ENCODE data around the gene C19orf25. TPM values are rescaled to one million over a fixed set of nuclear protein-coding genes. Genes with fewer than 3 reads are reported as not detected.

C19orf25 gene
- total RNA-seq, 4 donors from 2014 or later = 21.6 to 43.6 (median 29.8) TPM

- intact Hi-C loops (cut with DNase I) = no loop called here
- peaks cover 0 to 58% (median 47%) of the 10 kb centered on the region in 4 donors for H3K27me3 ChIP-seq
- WGBS = 87% methylated on average over 13 of the region's 16 CpGs
These were observed 21.1 kb downstream of the C19orf25 start for GRCh38 chr19:1457892-1458291.

GRCh38 chr19:1457031-1457739 lies 21.8 kb downstream of the C19orf25 start:
- Histone ChIP-seq H3K9me3 (no peaks in the 10 kb centered on the region), H3K27ac (replicated peaks in 1 of 4) (no peak overlapping the region), H3K4me3 (no peak overlapping the region), H3K27me3 (peaks cover 0 to 63% (median 54%) of the 10 kb centered on the region in 4 donors), H3K36me3 (peaks cover 0 to 22% (median 17%) of the 10 kb centered on the region in 4 donors), H3K4me1 (peaks cover 8 to 46% (median 39%) of the 10 kb centered on the region in 4 donors)
- intact Hi-C loops (cut with DNase I) = no loop called here
- WGBS = 25% methylated on average over 36 of the region's 48 CpGs
- no peak for DNase-seq (ENCODE audit: extremely low spot score)
- TF ChIP-seq EP300 (IDR thresholded peaks at IDR 0.05) = no peak

More at GRCh38 chr19:1457892-1458291, 21.1 kb downstream of the C19orf25 start:
- Histone ChIP-seq H3K4me1 (peaks cover 8 to 39% (median 33%) of the 10 kb centered on the region in 4 donors), H3K9me3 (no peaks in the 10 kb centered on the region), H3K36me3 (peaks cover 0 to 22% (median 17%) of the 10 kb centered on the region in 4 donors), H3K4me3 (no peak overlapping the region), H3K27ac (replicated peaks in 1 of 4) (no peak overlapping the region)
- no peak for DNase-seq (ENCODE audit: extremely low spot score)
- TF ChIP-seq POLR2A (IDR thresholded peaks at IDR 0.05; ENCODE audit: low read depth) = no peak
- TF ChIP-seq CTCF (IDR thresholded peaks at IDR 0.05) = no peak
- TF ChIP-seq POLR2AphosphoS5 (IDR thresholded peaks at IDR 0.05) = no peak
- no peak for TF ChIP-seq EP300 (IDR thresholded peaks at IDR 0.05)

GRCh38 chr19:1456121-1456900 lies 22.7 kb downstream of the C19orf25 start:
- Histone ChIP-seq H3K4me1 (peaks cover 8 to 51% (median 44%) of the 10 kb centered on the region in 4 donors), H3K9me3 (no peaks in the 10 kb centered on the region), H3K27ac (replicated peaks in 1 of 4) (no peak overlapping the region), H3K36me3 (peaks cover 0 to 16% (median 16%) of the 10 kb centered on the region in 4 donors), H3K27me3 (peaks cover 0 to 72% (median 63%) of the 10 kb centered on the region in 4 donors), H3K4me3 (no peak overlapping the region)
- WGBS = 13% methylated on average over 6 of the region's 43 CpGs
- intact Hi-C loops (cut with DNase I) = no loop called here
- no peak for DNase-seq (ENCODE audit: extremely low spot score)
- no peak for TF ChIP-seq EP300 (IDR thresholded peaks at IDR 0.05)
- TF ChIP-seq POLR2A (IDR thresholded peaks at IDR 0.05; ENCODE audit: low read depth) = no peak

DNA sequence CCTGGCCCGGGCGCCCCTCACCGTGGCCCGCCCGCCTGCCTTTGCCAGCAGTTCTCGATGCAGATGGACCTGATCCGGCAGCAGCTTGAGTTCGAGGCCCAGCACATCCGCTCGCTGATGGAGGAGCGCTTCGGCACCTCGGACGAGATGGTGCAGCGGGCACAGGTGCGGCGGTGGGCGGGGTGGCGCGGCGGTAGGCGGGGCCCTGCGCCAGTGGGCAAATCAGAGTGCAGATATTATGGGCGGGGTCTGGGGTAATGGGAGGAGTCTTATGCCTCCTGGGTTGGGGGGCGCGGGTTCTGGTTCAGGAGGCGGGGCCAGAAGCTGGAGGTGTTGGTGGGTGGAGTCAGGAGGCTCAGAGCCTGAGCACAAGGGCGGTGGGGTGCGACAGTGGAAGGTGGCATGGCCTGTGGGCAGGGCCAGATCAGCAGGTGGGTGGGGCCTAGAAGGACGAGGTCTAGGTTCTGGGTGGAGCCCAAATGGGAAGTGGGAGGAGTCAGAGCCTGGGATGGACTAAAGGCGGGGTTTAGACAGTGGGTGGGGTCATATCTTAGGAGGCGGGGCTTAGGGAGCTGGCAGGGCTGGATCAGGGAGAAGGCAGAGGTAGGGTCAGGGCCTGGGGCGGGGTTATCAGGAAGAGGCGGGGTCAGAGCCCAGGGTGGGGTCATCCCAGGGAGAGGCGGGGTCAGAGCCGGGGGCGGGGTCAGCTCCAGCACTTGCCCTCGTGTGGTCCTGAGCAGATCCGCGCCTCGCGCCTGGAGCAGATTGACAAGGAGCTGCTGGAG lies 23.5 kb downstream of the C19orf25 start:
- Histone ChIP-seq H3K4me1 (peaks cover 8 to 51% (median 44%) of the 10 kb centered on the region in 4 donors), H3K9me3 (no peaks in the 10 kb centered on the region), H3K27me3 (peaks cover 0 to 79% (median 71%) of the 10 kb centered on the region in 4 donors), H3K4me3 (no peak overlapping the region), H3K27ac (replicated peaks in 1 of 4) (no peak overlapping the region), H3K36me3 (peaks cover 0 to 9% (median 8%) of the 10 kb centered on the region in 4 donors)
- intact Hi-C loops (cut with DNase I) = no loop called here
- WGBS = 11% methylated on average over 18 of the region's 42 CpGs
- TF ChIP-seq POLR2AphosphoS5 (IDR thresholded peaks at IDR 0.05) = no peak
- TF ChIP-seq CTCF (IDR thresholded peaks at IDR 0.05) = no peak
- no peak for TF ChIP-seq EP300 (IDR thresholded peaks at IDR 0.05)
- TF ChIP-seq POLR2A (IDR thresholded peaks at IDR 0.05; ENCODE audit: low read depth) = no peak
- no peak for DNase-seq (ENCODE audit: extremely low spot score)

DNA sequence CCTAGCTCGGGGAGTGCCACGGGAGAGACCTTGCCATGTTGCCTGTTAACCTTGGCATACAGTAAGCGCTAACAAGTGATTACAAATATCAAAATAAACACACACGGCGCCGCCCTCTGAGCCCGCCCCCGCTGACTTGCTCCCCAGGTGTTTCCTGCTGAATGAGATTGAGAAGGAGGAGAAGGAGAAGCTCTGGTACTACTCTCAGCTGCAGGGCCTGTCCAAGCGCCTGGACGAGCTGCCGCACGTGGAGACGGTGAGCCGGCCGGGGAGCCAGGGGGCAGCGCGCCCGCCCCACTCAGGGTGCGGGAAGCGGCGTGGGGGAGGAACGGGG lies 24.0 kb downstream of the C19orf25 start:
- peaks cover 8 to 55% (median 48%) of the 10 kb centered on the region in 4 donors for H3K4me1 ChIP-seq
- DNase-seq (ENCODE audit: extremely low spot score) = no peak
- intact Hi-C loops (cut with DNase I) = no loop called here
- WGBS = 27% methylated on average over 4 of the region's 22 CpGs
- peaks cover 3 to 85% (median 76%) of the 10 kb centered on the region in 4 donors for H3K27me3 ChIP-seq
- H3K9me3 ChIP-seq = no peaks in the 10 kb centered on the region
- TF ChIP-seq POLR2AphosphoS5 (IDR thresholded peaks at IDR 0.05) (no peak), CTCF (IDR thresholded peaks at IDR 0.05) (no peak), POLR2A (IDR thresholded peaks at IDR 0.05; ENCODE audit: low read depth) (no peak), EP300 (IDR thresholded peaks at IDR 0.05) (no peak)
- peaks cover 0 to 3% (median 3%) of the 10 kb centered on the region in 4 donors for H3K36me3 ChIP-seq
- H3K27ac ChIP-seq (replicated peaks in 1 of 4) = no peak overlapping the region
- no peak overlapping the region for H3K4me3 ChIP-seq

Measured in esophagus muscularis mucosa (tissue), 4 donors.